ENCODE results near the gene INSYN1. TPM values are rescaled to one million over a fixed set of nuclear protein-coding genes. Genes with fewer than 3 reads are reported as not detected.
"Not testable (repeated sequence)": the region's sequence is repeated elsewhere in the genome, so short reads cannot be mapped to it uniquely, and the experiment has no call there.

INSYN1 gene
- not detected for total RNA-seq

- peaks cover 50% of the 10 kb centered on the region for H3K27me3 Mint-ChIP-seq
- no peaks in the 10 kb centered on the region for H3K9me3 Mint-ChIP-seq
- H3K27ac Mint-ChIP-seq, result no peak within 1 kb of the TSS
- H3K4me3 Mint-ChIP-seq, result no peak within 1 kb of the TSS
- DNase-seq, result no peak
- no peaks in the 10 kb centered on the region for H3K36me3 Mint-ChIP-seq
- H3K4me1 Mint-ChIP-seq, result peaks cover 2% of the 10 kb centered on the region
Measured at GRCh38 chr15:73753250-73754130, at the start of gene INSYN1. TSS of gene INSYN1 (minus strand) at chr15:73753351. CDS start at chr15:73751130, 2,221 bp downstream.

- Mint-ChIP-seq H3K4me1 (no peaks in the 10 kb centered on the region), H3K27ac (no peak overlapping the region), H3K27me3 (no peaks in the 10 kb centered on the region), H3K36me3 (no peaks in the 10 kb centered on the region), H3K4me3 (no peak overlapping the region), H3K9me3 (no peaks in the 10 kb centered on the region)
- DNase-seq, result no peak
Measured at GRCh38 chr15:73802431-73803041, 49.4 kb upstream of the INSYN1 start.

GRCh38 chr15:73800662-73801345, 47.7 kb upstream of the INSYN1 start:
- Mint-ChIP-seq H3K9me3 (no peaks in the 10 kb centered on the region), H3K4me1 (no peaks in the 10 kb centered on the region), H3K4me3 (no peak overlapping the region), H3K27ac (no peak overlapping the region), H3K27me3 (no peaks in the 10 kb centered on the region), H3K36me3 (no peaks in the 10 kb centered on the region)
- DNase-seq, result no peak

- H3K27me3 Mint-ChIP-seq, result no peaks in the 10 kb centered on the region
- no peak overlapping the region for H3K27ac Mint-ChIP-seq
- H3K9me3 Mint-ChIP-seq, result no peaks in the 10 kb centered on the region
- H3K4me1 Mint-ChIP-seq, result no peaks in the 10 kb centered on the region
- no peak overlapping the region for H3K4me3 Mint-ChIP-seq
- no peak for DNase-seq
- no peaks in the 10 kb centered on the region for H3K36me3 Mint-ChIP-seq
Measured at GRCh38 chr15:73799466-73799865, 46.3 kb upstream of the INSYN1 start.

GRCh38 chr15:73797366-73798158, 44.4 kb upstream of the INSYN1 start:
- Mint-ChIP-seq H3K9me3 (no peaks in the 10 kb centered on the region), H3K27me3 (no peaks in the 10 kb centered on the region), H3K27ac (no peak overlapping the region), H3K36me3 (no peaks in the 10 kb centered on the region), H3K4me3 (no peak overlapping the region), H3K4me1 (no peaks in the 10 kb centered on the region)
- no peak for DNase-seq

GRCh38 chr15:73796331-73796831, 43.2 kb upstream of the INSYN1 start:
- H3K4me3 Mint-ChIP-seq, result no peak overlapping the region
- H3K27me3 Mint-ChIP-seq, result peaks cover 2% of the 10 kb centered on the region
- DNase-seq, result no peak
- no peak overlapping the region for H3K27ac Mint-ChIP-seq
- no peaks in the 10 kb centered on the region for H3K4me1 Mint-ChIP-seq
- no peaks in the 10 kb centered on the region for H3K36me3 Mint-ChIP-seq
- H3K9me3 Mint-ChIP-seq, result no peaks in the 10 kb centered on the region

- no peaks in the 10 kb centered on the region for H3K4me1 Mint-ChIP-seq
- no peaks in the 10 kb centered on the region for H3K36me3 Mint-ChIP-seq
- no peak overlapping the region for H3K27ac Mint-ChIP-seq
- H3K9me3 Mint-ChIP-seq, result no peaks in the 10 kb centered on the region
- peaks cover 5% of the 10 kb centered on the region for H3K27me3 Mint-ChIP-seq
- DNase-seq, result no peak
- H3K4me3 Mint-ChIP-seq, result no peak overlapping the region
Measured at GRCh38 chr15:73794443-73795133, 41.4 kb upstream of the INSYN1 start.

- not testable (repeated sequence) for H3K9me3 Mint-ChIP-seq, H3K4me3 Mint-ChIP-seq, H3K36me3 Mint-ChIP-seq, H3K27ac Mint-ChIP-seq, H3K27me3 Mint-ChIP-seq, H3K4me1 Mint-ChIP-seq, DNase-seq
Measured at GRCh38 chr15:73792899-73793541, 39.9 kb upstream of the INSYN1 start.

GRCh38 chr15:73792415-73792814, 39.3 kb upstream of the INSYN1 start:
- DNase-seq, result no peak
- Mint-ChIP-seq H3K27ac (no peak overlapping the region), H3K27me3 (peaks cover 5% of the 10 kb centered on the region), H3K4me1 (no peaks in the 10 kb centered on the region), H3K36me3 (no peaks in the 10 kb centered on the region), H3K4me3 (no peak overlapping the region), H3K9me3 (no peaks in the 10 kb centered on the region)

- no peak for DNase-seq
- H3K27ac Mint-ChIP-seq, result no peak overlapping the region
- no peak overlapping the region for H3K4me3 Mint-ChIP-seq
- no peaks in the 10 kb centered on the region for H3K36me3 Mint-ChIP-seq
- no peaks in the 10 kb centered on the region for H3K4me1 Mint-ChIP-seq
- H3K9me3 Mint-ChIP-seq, result no peaks in the 10 kb centered on the region
- peaks cover 5% of the 10 kb centered on the region for H3K27me3 Mint-ChIP-seq
Measured at GRCh38 chr15:73789521-73790240, 36.5 kb upstream of the INSYN1 start.

GRCh38 chr15:73787621-73788020, 34.5 kb upstream of the INSYN1 start:
- Mint-ChIP-seq H3K4me3 (no peak overlapping the region), H3K9me3 (no peaks in the 10 kb centered on the region), H3K27ac (no peak overlapping the region), H3K27me3 (peaks cover 5% of the 10 kb centered on the region), H3K4me1 (no peaks in the 10 kb centered on the region), H3K36me3 (no peaks in the 10 kb centered on the region)
- no peak for DNase-seq

- H3K9me3 Mint-ChIP-seq, result no peaks in the 10 kb centered on the region
- H3K36me3 Mint-ChIP-seq, result no peaks in the 10 kb centered on the region
- H3K4me1 Mint-ChIP-seq, result no peaks in the 10 kb centered on the region
- H3K27ac Mint-ChIP-seq, result no peak overlapping the region
- no peak for DNase-seq
- no peak overlapping the region for H3K4me3 Mint-ChIP-seq
- H3K27me3 Mint-ChIP-seq, result peaks cover 4% of the 10 kb centered on the region
Measured at GRCh38 chr15:73786538-73786937, 33.4 kb upstream of the INSYN1 start.

- not testable (repeated sequence) for H3K9me3 Mint-ChIP-seq, H3K4me1 Mint-ChIP-seq, H3K4me3 Mint-ChIP-seq, H3K27me3 Mint-ChIP-seq, DNase-seq, H3K27ac Mint-ChIP-seq, H3K36me3 Mint-ChIP-seq
Measured at GRCh38 chr15:73785256-73786014, 32.3 kb upstream of the INSYN1 start.

Data from activated naive CD8-positive, alpha-beta T cell treated with anti-CD3 and anti-CD28 coated beads for 36 hours (primary cell).